HG02943 (cell line): ENCODE measurements around the gene MEF2C.

Experiments used
- ATAC-seq: cut with Tn5 transposase; IDR thresholded peaks from one replicate; pipeline ENCODE4 v1.9.1; 2021; ENCODE audit warnings: mild to moderate bottlenecking, low read depth, moderate library complexity; ENCODE audit not compliant: unreplicated experiment

MEF2C gene

DNA sequence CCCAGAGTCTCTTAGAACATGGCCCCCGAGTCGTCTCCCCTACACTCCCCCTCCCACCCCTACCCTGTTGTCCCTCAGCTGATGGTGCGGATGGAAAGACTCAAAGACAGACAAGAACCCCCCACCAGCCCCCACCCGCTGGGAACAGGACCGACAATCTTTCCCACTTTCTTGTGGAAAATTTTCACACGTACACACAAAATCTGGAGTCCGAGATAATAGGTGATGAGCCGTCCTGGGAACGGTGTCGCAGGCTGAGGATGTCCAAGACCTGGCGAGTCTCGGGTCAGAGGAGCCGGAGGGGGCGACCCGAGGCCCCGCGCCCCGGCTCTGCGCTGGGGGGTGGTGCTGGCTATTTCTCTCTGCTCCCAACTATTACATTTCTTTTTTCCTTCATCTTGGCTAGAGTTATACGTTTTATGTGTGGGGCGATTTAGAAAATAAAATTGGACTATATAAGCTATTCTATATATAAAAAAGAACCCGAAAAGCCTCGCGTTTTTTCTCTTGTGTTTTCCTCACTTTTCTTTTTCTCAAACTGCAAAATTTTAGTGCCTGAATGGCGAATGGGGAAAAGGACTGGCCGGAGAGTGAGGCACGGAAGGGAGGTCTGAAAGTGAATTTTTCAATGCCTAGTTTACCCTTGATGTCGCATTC is 188.8 kb downstream of the MEF2C start:
- no peak for ATAC-seq

GRCh38 chr5:88693071-88693932 is 189.7 kb downstream of the MEF2C start:
- no peak for ATAC-seq

DNA sequence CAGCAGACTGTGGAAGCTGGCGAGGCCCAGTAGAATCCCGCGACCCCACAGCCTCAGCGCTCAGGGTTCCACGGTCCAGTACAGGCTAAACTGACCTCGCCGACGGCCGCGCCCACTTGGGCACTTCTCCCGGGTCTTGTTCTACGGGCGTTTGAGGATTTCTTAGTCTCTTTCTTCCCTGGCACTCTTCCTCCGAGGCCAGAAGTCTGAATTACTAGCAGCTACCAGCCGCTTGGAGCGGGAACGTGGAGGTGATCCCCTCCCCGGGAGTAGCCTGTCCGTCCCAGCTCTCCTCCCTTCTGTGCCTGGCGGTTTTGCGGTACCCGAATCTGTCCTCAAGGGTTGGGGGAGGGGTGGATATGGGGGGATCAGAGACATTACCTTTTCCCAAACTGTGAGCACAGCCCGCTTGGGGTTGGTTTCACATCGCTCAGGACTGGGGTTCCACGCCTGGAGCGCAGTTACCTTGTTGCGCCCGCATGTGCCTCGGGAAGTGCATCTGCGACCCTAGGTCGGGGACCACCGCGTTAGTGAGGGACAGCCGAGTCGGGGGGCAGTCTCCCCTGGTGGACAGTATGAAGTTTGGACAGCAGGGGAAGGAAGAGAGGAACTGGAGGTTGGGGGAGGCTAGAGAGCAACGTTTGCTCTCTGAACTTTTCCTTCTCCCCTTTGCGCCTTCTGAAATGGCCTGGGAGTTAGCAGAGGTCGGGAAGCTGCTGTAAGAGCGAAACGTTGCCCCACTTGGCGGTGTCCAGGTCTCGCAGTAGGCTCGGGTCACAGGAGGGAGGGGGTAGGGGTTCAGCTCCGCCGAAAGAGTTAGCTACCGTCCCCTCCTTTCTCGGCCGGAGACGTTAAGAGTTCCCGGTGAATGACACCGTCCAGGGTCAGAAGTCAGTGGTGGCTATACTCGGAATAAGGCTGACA is 190.8 kb downstream of the MEF2C start:
- ATAC-seq, result no peak

- no peak for ATAC-seq
Observed at GRCh38 chr5:88691230-88691582, 191.8 kb downstream of the MEF2C start.

DNA sequence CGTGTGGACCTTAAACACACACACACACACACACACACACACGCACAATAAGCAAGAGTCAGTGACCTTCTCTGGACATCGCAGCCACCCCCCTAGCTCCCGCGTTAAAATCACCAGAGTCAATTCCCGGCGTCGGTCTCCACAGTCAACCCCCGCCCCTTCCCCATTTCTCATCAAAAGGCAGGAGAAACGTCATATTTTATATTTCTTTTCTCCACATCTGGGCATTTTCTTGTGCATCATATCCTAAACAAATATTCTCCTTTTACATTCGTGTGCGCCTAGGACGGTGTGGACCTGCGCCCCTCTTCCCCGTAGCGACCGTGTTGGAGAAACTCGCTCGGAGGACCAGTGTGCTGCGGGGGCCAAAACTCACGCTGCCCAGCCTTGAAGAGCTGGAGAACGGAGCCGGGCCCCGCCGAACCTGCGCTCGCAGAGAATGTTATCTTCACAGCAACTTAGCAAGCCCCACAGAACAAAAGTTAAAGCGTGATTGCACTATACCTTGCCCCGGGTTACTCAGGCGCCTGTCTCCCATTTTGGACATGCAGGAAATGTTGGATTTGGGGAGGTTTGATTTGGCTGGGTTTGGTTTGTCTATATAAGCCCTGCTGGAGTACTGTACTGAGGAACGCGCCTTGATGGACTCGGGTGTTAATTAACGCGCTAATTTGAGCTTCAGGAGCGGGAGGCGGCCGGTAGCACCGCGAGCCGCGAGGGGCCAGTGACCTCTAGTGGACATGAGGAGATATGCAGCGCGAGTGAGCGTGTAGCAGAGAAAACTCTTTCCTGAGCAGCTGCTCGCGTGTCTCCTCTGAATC is 192.4 kb downstream of the MEF2C start:
- peak; percentile 82 for ATAC-seq

DNA sequence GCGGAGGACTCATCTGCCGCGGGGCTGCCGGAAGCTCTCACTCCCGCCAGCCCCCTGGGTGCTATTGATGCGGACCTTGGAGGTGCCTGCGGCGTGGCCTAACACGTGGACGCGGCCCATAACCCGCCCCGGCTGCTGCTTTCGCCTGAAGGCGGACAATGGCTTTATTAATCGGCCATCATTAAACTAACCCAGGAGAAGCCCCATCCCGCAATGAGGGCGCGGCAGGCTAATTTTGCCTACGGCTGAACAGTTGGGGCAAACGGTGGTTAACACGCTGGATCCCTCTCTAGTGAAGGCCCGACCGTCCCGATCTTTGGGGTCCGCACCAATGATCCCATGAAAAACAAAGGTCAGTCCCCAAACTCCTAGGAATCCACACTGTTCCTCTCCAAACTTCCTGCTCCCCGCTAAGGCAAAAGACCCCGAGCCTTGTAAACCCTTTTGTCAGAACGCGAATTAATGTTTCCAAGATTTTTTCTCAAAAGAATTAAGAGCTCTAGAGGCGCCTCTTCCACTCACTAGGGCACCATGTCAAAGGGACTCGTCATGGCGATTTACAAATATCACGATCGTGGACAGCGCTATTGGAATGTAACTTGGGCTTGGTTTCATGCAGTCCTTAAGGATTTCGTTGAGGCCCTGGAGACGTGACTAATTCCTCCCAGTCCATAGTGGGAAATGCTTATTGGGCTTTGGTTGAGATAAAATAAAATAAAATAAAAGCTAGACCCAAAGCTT is 193.1 kb downstream of the MEF2C start:
- ATAC-seq, result no peak

GRCh38 chr5:88688984-88689667 is 193.9 kb downstream of the MEF2C start:
- ATAC-seq, result no peak

DNA sequence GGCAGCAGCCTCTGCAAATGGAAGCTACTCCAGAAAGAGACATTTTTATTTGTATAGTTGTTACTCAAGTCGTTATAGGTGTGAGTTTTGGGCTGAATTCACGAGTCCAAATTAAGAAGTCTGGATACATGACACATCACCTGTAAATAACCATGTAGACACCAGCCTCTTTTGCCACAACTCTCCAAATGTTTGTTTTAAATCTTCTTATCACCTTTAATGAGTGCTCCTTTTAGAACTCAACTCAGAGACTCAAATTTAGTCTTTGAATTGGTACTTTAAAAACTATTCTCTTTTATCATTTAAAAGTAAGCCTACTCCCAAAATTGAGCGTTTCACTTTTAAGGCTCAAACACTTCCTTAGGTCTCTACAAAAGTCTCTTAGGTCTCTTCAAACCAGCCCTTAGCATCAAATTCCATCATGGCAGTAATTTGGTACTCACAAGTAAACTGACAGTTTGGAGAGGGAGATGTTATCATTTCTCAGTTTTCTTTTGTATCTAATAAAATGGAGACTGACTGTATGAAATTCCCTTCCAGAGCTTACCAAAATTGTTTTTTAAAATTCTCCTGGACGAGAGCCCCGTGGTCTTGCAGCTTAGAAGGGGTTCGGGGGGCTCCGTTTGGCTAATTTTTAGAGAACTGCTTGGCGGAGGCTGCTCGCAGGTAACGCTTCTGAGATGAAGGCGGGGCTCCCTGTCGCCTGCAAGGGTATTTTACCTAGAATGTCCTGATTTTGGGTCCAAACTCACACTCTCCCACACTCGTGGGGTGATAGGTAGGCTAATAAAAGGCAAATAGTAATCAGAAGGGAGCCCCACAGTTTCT is 194.6 kb downstream of the MEF2C start:
- no peak for ATAC-seq

GRCh38 chr5:88687373-88687911 is 195.5 kb downstream of the MEF2C start:
- ATAC-seq, result no peak

DNA sequence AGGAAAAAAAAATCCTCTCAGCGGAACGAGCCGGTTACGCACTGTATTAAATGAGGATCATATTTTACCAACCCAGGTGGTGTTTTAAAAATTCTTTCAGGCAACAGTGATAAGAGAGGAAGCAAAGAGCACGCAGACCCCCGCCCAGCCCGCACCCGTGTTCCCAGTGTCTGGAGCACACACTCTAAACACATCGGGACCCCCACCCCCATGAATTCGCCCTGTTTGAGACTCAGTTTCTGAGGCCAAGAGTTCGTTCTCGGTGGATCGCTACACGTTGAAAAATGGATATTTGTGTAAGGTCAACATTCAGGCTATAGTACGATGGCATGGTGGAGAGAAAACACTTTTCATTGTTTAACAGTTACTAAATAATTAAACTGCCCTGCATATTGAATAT is 196.3 kb downstream of the MEF2C start:
- no peak for ATAC-seq

DNA sequence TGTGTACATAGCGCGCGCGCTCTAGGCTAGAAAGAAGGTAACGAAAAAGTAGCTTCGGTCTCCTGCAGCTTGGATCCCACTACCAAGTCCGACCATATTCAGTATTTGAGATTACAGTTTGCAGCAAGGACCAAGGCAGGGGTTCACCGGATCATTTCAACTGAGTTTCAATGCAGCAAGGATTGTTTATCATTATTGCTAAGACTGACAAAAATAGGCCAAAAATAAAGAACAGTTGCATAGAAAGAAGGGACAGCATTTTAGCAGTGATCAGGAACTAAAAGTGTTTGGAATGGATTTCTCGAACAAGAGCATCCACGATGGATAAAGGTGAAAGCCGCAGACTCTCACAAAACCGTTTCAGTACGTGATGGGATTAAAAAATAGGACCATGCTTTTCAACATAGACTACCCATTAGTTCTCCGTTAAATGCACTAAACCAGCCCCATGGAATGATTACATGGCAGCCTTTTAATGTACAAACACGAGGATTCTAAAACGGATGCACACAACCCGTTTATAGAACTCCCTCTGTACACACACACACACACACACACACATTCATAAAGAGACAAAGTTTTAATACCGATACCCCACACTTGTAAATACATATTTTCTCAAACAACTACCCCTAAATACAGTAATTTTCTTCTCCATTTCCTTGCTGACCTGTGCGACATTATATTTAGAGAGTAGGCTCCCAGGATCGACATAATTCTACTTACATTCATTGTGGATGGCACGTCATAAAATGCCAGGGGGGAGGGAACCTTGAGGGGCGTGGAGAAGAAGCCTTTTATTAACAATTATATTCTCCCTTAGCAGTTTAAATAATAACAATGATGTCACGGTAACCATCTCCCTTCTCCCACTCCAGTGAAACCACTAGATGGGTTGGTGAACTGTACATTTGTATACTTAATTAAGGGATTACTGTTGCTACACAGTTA is 197.1 kb downstream of the MEF2C start:
- ATAC-seq, result no peak

DNA sequence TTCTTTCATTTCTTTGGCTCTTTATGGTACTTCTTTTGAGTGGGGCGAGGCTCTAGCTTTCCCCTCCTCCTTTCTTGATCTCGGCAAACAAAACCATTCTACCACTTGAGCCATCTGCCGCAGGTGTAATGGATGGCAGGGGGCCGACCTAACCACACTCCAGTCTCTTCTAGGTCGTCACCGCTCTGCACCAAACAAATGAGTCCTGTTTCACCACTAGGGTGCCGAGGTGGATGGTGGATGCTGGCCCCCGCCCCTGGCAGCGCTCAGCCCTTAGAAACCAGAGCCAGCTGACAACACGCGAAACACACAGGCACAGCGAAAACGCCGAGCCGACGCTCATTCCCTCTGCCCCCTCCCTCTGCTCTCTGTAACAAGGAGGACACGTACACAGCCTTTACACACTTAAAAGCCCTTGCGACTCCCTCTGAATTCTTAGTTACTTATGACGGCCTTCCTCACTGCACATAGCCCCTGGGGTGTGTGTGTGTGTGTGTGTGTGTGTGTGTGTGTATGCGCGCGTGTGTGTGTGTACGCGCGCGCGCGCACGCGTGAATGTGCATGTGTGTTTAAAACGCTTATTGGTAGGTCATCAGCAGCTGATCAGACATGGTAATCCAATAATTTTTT is 199.4 kb downstream of the MEF2C start:
- peak; percentile 51 for ATAC-seq

DNA sequence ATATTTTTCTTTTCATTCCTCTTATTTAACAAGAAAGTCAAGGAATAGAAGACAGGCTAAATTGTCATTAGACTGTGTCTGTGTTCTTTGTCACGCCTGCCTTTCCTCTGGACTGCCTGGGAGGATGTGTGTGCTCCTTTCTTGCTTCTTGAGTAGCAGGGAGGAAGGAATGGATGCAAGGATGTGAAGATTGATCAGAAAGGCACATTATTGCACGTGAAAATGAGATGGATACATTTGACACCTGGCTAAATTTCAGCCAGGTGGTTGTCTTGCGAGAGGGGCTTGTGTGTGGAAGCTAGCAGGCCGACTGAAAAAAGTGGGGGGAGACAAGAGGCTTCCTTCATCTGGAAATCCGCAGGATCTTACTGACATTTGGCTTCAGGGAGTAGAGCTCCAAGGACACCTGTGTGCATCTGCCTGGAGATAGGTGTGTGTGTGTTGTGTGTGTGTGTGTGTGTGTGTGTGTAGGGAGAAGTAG is 200.1 kb downstream of the MEF2C start:
- ATAC-seq, result no peak

GRCh38 chr5:88682131-88682530 is 200.9 kb downstream of the MEF2C start:
- no peak for ATAC-seq

- no peak for ATAC-seq
Observed at GRCh38 chr5:88681211-88681803, 201.7 kb downstream of the MEF2C start.
